Upper lobe of left lung (tissue), 4 donors: Measurements from ENCODE around the gene USP6NL.

ENCODE experiments used
- EP300 ChIP-seq, 4 donors: sonication (generic); formaldehyde crosslinking; IDR thresholded peaks; one replicate each; pipeline ENCODE4 v1.5.1; 2017; ENCODE audit warnings: antibody characterized with exemption in 4 of 4, control low read depth in 2 of 4
- POLR2A ChIP-seq, 4 donors: fragments of 450-650 bp; IDR thresholded peaks; one replicate each; pipeline ENCODE4 v1.5.1; 2016 to 2017; ENCODE audit warnings: antibody characterized with exemption in 4 of 4, mild to moderate bottlenecking in 2 of 4
- POLR2AphosphoS5 ChIP-seq, 2 donors: sonication (generic); formaldehyde crosslinking; IDR thresholded peaks; one replicate each; pipeline ENCODE4 v1.5.1; 2017; ENCODE audit warnings: antibody characterized with exemption in 2 of 2
- TF ChIP-seq, protein P1 (sequence below), 6 experiments: fragments of 450-650 bp in 4 of 6; fragments of 200-600 bp in 2 of 6; sonication (generic) in 2 of 6; IDR thresholded peaks; one replicate each; pipeline ENCODE4 v1.5.1; 2016 to 2019; ENCODE audit warnings: antibody characterized with exemption in 6 of 6

GRCh38 chr10:11442001-11442773 is 169.3 kb downstream of the USP6NL start:
- TF ChIP-seq EP300 (IDR thresholded peaks at IDR 0.05) (no peak), POLR2AphosphoS5 (IDR thresholded peaks at IDR 0.05) (no peak), POLR2A (IDR thresholded peaks at IDR 0.05) (no peak)
- TF ChIP-seq, protein P1, sequence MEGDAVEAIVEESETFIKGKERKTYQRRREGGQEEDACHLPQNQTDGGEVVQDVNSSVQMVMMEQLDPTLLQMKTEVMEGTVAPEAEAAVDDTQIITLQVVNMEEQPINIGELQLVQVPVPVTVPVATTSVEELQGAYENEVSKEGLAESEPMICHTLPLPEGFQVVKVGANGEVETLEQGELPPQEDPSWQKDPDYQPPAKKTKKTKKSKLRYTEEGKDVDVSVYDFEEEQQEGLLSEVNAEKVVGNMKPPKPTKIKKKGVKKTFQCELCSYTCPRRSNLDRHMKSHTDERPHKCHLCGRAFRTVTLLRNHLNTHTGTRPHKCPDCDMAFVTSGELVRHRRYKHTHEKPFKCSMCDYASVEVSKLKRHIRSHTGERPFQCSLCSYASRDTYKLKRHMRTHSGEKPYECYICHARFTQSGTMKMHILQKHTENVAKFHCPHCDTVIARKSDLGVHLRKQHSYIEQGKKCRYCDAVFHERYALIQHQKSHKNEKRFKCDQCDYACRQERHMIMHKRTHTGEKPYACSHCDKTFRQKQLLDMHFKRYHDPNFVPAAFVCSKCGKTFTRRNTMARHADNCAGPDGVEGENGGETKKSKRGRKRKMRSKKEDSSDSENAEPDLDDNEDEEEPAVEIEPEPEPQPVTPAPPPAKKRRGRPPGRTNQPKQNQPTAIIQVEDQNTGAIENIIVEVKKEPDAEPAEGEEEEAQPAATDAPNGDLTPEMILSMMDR (IDR thresholded peaks at IDR 0.05): no peak
